NCI-H1436 (cell line): Measurements from ENCODE around the gene CCDC201.
"Not testable (repeated sequence)": the region's sequence is repeated elsewhere in the genome, so short reads cannot be mapped to it uniquely, and the experiment has no call there.

Experiments used
- DNase-seq: peaks from one replicate; lab custom pipeline; 2025; lab: John Stamatoyannopoulos, UW

Gene CCDC201

DNA sequence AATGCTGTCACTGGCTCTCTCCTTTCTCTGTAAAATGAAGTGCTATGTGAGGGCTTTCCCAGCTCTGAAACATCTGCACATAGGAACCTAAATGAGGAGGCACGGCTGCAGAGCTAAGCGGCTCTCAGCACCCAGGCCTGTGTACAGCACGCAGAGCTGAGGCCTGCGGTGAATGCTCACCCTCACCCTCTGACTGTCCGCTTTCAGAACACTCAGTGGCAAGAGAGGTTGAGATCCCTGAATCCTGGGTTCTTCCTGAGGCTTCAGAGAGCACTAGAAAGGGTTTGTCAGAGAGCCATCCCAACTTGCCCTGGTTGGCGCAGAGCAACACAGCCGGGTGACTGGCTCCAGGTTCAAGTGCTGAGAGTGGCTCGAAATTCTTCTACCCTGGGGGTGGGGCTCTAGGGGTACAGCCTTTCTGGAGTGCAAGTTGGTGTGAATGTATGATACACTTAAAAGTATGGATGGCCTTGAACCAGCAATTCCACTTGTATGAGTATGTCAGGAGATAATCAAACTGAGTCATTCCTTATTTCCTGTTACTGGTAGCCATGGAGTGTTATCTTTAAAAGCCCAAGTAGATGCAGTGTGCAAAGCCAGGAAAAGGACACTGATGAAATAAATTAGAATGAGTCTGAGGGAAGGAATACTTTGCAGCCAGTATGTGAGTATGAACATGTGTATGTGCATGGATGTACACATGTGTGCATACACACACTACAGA is 1.7 kb upstream of the CCDC201 start:
- no peak for DNase-seq

DNA sequence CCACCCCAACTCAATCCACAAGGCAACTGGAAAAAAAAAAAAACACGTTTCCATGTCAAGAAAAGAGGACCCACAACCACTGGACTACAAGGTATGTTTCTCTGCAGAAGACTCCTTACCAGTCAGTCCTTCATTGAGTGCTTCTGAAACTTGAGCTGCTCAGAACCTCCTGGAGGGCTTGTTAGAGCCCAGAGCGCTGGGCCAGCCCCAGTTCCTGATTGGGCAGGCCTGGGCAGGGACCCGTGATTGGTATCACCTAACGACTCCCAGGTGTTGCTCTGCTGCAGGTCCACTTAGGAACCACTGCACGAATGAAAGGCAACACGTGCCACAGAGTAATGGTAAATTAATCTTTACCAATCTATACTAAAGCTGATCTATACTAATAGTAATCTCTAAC is 473 bp upstream of the CCDC201 start:
- no peak for DNase-seq

DNA sequence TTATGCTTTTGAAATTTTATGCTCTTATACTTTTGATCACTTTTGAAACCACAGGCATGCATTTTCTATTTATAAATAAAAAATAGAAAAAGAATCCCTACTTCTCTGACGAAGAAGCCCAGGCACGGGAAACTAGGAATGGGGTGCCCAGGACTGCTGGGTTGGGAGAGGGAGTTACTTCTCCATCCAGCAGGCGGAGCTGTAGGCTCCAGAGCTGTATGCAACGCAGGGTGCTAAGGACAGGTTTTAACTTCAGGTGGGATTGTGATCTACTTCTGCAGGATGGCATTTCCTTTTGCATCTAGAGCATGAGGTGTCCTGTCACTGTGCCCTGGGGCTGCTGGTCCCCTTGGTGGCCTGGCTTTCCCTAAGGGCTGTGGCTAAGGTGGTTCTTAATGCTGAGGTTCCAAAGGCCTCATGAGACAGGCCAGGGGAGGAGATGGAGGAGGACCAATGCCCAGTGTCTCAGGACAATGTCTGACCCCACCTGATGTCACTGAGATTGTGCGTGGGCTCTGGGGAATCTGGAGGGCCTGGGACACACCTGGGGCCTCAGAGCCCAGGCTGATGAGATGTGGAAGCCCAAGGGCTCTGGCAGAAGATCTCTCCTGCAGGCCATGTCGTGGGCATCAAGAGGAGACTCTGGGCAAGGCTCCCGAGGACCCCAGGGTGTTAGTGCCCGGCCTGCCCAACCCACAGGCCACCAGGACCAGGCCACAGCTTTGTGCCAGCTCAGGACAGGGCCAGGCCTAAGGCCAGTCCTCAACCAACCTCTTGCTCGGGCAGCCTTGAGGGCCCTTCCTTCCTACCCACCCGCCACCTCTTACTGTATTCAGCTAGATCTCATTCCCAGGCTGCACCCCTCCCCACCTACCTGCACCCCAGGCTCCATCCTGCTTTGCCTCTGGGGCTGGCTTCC is 507 bp downstream of the CCDC201 start:
- no peak for DNase-seq

DNA sequence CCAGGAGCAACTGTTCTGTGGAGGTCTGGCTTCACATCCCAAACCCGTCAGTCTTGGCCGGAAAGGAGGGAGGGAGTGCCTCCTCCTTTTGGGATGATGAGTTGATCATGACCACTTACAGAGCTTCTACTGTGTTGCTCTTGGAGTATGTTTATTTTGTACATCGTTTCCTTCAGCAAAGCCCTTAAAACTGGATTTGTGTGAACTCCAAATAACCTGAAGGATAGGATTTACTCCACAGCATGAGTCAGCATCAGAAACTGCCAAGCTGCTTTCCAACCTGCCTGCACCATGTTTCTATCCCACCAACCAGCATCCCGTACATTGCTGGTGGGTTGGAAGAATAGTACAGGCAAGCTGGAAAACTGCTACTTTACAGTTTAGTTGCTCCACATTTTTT is 3.5 kb downstream of the CCDC201 start:
- DNase-seq: no peak

DNA sequence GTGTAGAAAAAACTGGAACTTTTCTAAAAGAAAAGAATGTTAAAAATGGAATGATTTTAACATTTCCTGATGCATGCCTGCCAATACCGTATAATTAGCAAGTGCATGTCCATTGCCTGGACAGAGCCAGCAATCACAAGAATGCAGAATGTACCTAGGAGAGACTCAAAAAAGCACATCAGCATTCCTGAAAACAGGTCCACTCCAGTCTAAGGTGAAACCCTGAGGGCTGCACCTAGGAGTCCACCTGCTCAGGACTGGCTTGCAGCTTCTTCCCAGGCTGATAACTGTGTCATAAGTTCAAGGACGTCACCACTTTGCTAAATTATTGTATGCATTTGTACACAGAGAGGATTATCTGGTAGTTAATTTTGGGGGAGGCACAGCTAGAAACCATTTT is 5.4 kb downstream of the CCDC201 start:
- DNase-seq: no peak

DNA sequence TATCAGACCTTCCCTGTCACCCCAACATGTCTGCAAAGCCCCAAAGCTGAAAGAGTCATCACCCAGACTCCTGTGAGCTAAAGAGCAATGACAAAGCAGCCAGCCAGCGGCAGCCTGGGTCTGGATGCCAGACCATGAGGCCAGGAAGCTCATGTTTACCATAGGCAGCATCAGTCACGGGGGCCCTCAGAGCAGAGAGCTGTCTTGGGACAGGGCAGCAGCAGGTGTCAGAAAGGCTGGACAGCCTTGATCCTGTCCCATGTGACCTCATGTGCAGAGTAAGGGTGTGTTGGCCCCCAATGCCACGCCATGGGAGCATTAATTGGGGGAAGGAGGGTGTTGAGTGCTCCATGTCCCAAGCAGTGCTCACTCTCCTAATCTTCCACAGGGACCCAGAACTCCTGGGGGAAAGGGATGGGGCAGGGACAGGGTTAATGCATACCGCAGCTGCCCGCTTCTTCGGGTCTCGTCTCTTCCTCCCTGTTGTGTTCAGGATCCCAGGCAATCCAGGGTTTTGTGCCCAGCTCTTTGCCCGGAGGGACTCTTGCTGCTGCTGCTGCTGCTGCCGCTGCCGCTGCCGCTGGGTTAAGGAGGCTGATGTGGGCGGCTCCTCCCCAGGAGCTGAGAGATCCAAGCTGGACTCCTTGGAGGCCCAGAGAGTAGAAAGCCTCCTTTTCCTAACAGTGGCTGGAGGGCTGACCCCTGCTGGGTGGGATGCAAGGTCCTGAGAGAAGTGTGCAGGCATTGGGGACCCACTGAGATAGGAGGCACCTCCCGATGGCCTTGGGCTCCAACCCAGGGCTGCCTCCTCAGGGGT is 7.1 kb downstream of the CCDC201 start:
- DNase-seq: no peak

DNA sequence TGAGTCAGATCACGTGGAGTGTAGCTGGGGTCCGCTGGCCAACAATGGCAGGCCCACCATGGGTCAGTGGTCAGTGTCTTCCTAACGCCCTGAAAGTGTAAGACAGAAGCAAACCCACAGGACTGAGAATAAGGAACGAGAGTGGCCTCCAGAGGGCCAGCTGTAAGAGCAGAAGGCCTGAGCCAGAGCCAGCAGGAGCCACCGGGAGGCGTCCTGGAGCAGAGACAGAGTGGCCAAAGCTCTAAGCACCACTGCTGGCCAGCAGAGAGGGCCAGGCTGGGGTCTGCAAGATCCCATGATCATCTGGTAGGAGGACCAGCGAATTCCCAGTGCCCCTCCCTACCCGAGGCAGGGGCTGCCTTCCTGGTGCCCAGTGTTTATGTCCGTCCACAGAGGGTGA is 9.2 kb downstream of the CCDC201 start:
- no peak for DNase-seq

DNA sequence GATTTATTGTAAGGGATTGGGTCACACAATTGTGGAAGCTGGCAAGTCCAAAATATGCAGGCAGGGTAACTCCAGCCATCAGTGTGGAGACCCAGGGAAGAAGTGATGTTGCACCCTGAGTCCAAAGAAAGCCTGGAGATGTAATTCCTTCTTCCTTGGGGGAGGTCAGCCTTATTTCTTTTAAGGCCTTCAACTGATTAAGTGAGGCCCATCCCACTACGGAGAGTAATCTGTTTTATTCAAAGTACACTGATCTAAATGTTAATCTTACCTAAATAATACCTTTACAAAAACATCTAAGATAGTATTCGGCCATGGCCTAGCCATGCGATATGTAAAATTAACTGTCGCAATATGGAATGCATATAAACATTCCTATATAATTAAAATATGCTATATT is 16.0 kb downstream of the CCDC201 start:
- not testable (repeated sequence) for DNase-seq

DNA sequence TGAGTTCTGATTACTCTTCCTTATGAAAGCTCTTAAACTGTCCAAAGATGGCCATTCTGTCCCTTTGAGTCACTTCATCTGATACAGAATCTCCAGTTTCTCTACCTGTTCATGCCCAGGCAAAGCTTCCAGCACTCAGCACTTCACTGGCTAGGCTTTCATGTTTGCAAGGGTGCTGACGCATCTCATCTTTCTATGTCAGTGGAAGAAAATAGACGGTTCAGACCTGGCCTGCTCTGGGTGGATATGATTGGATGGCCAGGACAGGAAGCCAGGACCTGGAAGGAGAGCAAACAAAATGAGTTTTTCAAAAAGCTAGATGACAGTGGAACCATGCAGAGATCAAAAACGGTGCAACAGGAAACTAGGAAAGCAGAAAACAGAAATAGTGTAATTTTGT is 17.2 kb downstream of the CCDC201 start:
- DNase-seq: not testable (repeated sequence)

DNA sequence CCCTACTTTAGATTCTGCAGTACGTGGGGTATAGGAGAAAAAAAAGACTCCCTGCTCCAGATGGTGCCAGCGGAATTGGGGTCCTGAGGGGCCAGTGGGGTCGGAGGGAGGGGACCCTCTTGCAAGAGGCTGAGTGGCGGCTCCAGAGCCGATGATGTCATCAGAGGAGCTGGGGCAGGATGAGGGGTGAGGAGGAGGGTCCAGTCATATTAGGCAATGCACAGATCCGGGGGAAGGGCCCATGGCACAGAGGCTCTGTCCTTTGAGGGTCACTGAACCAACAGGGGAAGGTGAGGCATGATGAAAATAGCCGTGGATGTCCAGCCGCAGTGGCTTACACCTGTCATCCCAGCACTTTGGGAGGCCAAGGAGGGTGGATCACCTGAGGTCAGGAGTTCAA is 19.4 kb downstream of the CCDC201 start:
- DNase-seq: not testable (repeated sequence)

DNA sequence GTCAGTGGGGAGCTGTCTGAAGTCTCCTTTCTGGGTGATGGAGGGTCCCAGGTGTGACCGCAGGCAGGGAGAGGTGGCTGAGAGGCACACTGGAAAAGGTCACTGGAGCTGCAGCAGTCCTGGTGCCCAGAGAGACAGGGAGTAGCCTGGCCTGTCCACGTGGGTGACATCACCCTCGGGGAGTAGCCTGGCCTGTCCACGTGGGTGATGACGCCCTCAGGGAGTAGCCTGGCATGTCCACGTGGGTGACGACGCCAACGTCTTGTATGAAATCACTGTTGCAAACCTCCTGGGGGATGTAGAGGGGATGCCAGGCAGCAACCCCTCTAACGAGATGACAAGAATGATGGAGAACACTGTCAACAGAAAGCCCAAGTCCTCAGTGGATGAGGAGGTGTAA is 19.9 kb downstream of the CCDC201 start:
- not testable (repeated sequence) for DNase-seq

DNA sequence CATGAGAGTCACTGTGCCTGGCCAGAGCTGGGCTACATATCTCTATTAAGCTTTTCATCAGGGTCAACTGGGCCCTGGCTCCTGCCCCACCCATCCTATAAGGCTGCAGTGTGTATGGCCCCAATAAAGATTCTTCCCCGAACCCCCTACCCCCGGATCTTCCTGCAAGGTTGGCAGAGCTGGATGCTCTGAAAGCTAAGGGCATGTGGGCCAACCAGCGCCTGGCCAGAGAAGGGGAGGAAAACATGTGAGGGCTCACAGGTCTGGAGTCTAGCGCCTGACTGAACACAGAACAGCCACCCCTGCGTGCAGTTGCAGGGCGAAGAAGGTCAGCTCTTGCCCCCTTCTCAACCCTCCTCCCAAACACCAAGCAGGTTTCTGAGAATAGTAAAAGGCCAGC is 24.1 kb downstream of the CCDC201 start:
- not testable (repeated sequence) for DNase-seq

DNA sequence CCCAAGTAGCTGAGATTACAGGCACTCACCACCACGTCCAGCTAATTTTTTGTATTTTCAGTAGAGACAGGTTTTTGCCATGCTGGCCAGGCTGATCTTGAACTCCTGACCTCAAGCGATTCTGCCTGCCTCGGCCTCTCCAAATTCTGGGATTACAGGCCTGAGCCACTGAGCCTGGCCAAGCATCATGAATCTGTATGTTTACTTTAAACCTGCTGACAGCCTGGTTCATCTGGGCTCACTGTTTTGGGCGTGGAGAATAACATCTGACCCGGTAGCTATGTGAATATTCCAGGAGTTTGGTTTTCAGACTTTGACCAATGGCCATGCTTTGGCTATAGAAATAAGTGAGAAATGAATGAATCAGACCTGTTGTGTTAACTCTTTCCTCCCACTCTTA is 26.3 kb downstream of the CCDC201 start:
- not testable (repeated sequence) for DNase-seq

DNA sequence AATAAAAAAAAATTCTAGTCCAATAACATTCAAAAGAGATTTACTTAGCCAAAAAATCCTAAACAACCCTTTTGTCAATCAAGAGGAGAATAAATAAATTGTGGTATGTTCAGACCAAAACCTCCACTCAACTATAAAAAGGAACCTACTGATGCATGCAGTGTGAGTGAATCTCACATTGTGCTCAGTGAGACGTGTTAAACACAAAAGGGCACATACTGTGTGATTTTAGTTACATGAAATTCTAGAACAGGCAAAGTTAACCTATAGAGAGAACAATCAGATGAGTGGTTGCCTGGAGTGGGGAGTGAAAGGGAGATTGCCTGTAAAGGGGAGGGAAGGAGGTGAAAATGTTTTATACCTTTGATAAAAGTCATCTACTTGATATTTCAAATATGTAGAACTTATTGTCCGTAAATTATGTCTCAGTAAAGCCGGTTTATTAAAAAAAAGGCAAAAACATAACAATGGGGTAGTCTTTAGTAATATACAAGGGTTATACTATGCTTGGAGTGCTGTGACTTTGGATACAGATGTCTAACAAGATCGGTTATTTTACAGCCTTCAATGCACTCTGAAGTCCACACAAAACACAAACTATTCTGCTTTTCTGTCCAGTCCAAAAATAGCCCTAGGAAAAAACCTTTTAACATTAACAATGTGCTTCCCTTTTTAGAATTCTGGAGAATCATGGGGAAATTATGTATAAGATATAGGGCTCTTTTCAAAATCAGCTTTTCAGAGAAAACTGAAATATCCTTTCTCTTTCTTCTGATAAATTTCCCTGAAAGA is 30.8 kb downstream of the CCDC201 start:
- DNase-seq: not testable (repeated sequence)

DNA sequence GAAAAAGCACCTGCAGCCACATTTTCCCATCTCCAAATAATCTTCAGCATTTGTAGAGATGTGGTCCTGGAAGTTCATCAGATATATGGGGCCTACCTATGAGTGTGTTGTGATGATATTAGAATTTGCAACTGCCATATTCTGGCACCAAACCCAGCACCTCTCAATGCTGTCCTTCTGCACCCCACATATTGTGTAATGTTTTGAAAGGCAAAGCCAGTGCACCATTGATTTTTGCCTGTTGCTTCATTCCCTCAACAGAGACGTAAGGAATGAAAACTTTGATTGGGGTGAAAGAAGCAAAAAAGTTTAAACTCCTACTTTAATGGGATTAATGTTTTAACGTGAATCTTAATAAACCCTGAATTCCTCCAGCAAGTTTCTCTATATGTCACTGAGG is 34.0 kb downstream of the CCDC201 start:
- DNase-seq: not testable (repeated sequence)

DNA sequence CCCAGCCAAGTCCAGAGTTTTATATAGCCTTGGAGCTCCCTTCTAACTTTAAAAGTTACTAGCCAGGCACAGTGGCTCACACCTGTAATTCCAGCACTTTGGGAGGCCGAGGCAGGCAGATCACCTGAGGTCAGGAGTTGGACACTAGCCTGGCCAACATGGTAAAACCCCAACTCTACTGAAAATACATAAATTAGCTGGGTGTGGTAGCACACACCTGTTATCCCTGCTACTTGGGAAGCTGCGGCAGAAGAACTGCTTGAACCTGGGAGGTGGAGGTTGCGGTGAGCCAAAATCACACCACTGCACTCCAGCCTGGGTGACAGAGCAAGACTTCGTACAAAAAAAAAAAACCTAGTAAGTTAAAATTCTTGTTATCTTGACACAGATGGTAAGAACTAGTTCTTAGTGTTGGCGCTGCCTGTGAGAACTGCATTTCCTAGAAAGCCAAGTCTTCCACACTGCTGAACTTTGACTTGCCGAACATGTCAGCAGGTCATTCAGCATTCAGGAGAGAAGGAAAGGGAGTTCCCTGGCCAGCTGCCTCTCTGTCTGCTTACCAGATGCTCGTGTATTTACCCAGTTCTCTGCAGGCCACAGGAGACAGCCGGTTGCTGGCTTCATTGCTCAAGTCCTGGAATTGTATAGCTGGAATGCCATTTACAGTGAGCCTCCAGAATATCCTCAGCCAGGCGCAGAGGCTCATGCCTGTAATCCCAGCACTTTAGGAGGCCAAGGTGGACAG is 40.3 kb downstream of the CCDC201 start:
- DNase-seq: not testable (repeated sequence)

DNA sequence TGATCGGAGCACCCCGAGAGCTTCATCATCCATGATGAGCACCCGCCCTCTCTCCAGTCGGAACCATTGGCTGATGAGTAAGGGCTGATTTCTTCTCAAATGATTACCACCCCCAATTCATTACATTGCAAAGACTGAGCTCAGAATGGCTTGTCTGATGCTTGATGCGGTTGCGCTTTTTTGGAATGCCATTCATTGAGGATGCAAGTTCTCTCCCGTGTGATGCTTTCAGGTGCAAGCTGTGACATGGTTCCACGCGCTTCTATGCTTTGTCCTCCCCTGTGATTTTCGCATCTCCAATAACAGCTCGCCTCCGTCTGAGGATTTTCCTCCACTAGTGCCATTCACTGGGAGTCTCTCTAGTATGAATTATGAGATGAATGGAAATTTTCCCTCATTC is 43.0 kb downstream of the CCDC201 start:
- not testable (repeated sequence) for DNase-seq

DNA sequence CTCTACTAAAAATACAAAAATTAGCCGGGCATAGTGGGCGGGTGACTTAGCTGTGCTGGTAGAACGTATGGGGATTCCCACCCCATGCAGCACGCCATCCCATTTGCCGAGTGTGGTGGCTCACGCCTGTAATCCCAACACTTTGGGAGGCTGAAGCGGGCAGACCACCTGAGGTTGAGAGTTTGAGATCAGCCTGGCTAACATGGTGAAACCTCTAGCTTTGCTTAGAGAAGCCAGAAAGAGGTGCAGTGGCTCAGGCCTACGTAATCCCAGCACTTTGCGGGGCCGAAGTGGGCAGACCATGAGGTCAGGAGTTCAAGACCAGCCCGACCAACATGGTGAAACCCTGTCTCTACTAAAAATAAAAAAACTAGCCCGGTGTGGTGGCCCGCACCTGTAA is 45.2 kb downstream of the CCDC201 start:
- DNase-seq: not testable (repeated sequence)

DNA sequence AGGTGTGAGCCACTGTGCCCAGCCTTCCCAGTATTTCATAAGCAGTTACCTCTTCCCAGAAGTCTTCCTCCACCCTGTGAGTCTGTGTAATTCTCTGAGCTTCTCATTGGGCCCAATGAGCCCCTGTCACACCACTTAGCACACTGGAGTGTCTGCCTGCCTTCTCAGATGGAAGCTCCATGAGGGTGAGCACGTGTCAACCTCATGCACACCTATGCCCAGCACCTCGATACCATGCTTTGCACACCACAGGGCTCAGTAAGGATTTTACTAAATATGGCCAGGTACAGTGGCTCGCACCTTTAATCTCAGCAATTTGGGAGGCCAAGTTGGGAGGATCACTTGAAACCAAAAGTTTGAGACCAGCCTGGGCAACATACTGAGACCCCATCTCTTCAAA is 46.3 kb downstream of the CCDC201 start:
- not testable (repeated sequence) for DNase-seq

DNA sequence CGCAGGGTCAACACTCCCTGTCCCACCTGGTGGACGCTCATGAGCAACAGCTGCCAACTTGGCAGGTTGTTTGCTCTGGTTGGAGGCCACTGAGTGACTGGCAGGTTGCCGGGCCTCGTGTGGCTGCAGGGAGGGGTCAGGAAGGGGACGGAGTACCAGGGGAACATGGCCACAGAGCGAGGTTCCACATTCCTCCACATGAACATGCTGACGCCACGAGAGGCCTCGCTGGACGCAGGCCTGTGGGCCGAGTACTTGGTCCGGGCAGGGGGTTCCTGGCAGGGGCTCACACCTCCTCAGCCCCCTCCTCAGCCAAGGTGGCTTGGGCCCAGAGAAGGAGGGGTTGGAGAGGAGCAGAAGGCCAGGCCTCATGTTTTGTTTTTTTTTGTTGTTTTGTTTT is 54.1 kb downstream of the CCDC201 start:
- DNase-seq: not testable (repeated sequence)

DNA sequence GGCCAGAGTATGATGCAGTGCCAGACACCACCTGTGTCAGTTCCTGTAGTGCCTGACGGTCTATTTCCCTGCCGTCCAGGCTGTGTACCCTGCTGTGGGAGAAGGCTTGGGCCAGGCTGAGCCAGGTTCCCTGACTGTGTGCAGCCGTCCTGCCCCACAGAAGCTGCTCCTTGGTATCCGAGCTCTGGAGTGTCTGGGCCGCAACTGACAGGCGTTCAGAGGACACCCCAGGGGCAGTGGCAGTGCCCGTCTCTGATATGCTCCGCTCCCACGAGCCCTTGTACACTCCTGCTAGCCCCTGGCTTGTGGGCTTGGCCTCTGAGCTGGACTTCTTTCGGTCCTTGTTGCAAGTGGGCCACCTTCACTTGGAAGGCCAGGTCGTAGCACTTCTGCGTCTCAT is 55.0 kb downstream of the CCDC201 start:
- not testable (repeated sequence) for DNase-seq
